Smooth muscle cell (in vitro differentiated cells): ENCODE results near the gene PARPBP. TPM values are rescaled to one million over a fixed set of nuclear protein-coding genes. Genes with fewer than 3 reads are reported as not detected.
"Not testable (repeated sequence)": the region's sequence is repeated elsewhere in the genome, so short reads cannot be mapped to it uniquely, and the experiment has no call there.

Source experiments
- DNase-seq: peaks from one replicate; lab custom pipeline; 2025; ENCODE audit not compliant: unreplicated experiment; lab: John Stamatoyannopoulos, UW
- H2AFZ ChIP-seq: fragments of 200-600 bp; sonication (generic); 2 replicates; pipeline ENCODE4 v1.6.0; 2016; ENCODE audit warnings: antibody characterized with exemption, low read depth, mild to moderate bottlenecking
- H3F3A ChIP-seq: fragments of 200-600 bp; sonication (generic); 2 replicates; pipeline ENCODE4 v1.6.0; 2017; ENCODE audit warnings: antibody characterized with exemption, low read depth
- H3K27ac ChIP-seq: fragments of 200-600 bp; sonication (generic); 2 replicates; pipeline ENCODE4 v1.5.1; 2016; ENCODE audit warnings: low read depth, mild to moderate bottlenecking
- H3K27me3 ChIP-seq: fragments of 200-600 bp; sonication (generic); 2 replicates; pipeline ENCODE4 v1.6.1; 2016; ENCODE audit warnings: low read depth, mild to moderate bottlenecking
- H3K36me3 ChIP-seq: fragments of 200-600 bp; sonication (generic); 2 replicates; pipeline ENCODE4 v1.5.1; 2016; ENCODE audit warnings: low read depth
- H3K4me1 ChIP-seq: fragments of 200-600 bp; sonication (generic); 2 replicates; pipeline ENCODE4 v1.5.1; 2016; ENCODE audit warnings: low read depth
- H3K4me2 ChIP-seq: fragments of 200-600 bp; sonication (generic); 2 replicates; pipeline ENCODE4 v1.6.0; 2016; ENCODE audit warnings: mild to moderate bottlenecking
- H3K4me3 ChIP-seq: fragments of 200-600 bp; sonication (generic); 2 replicates; pipeline ENCODE4 v1.5.1; 2016; ENCODE audit warnings: mild to moderate bottlenecking
- H3K79me2 ChIP-seq: fragments of 200-600 bp; sonication (generic); 2 replicates; pipeline ENCODE4 v1.6.0; 2016; ENCODE audit warnings: low read depth, mild to moderate bottlenecking
- H3K9ac ChIP-seq: fragments of 200-600 bp; sonication (generic); 2 replicates; pipeline ENCODE4 v1.6.0; 2016; ENCODE audit warnings: low read depth
- H3K9me3 ChIP-seq: fragments of 200-600 bp; sonication (generic); replicated peaks from 2 replicates; pipeline ENCODE4 v1.5.1; 2016; ENCODE audit warnings: low read depth
- H4K20me1 ChIP-seq: fragments of 200-600 bp; sonication (generic); 2 replicates; pipeline ENCODE4 v1.6.0; 2016; ENCODE audit warnings: low read depth
- WGBS: methylation state at CpG from one replicate; pipeline ENCODE4 v1.1.7; 2016; ENCODE audit warnings: low lambda C conversion rate; 5-methylcytosine and 5-hydroxymethylcytosine counted together
- polyA plus RNA-seq: library from polyadenylated mRNA; unstranded; fragments of >200 nt; fragmentation: Nextera tagmentation; extraction: Ambion mirVana; gene quantifications from 2 replicates; pipeline ENCODE4 v1.2.1, GENCODE V29; 2016
- total RNA-seq: library from RNA; depleted of rRNA; stranded (reverse); fragments of >200 nt; gene quantifications from 2 replicates; pipeline ENCODE4 v1.2.3, GENCODE V29; 2014
- TF ChIP-seq, protein P1 (sequence below): fragments of 200-600 bp; sonication (generic); IDR thresholded peaks from 2 replicates; pipeline ENCODE4 v1.5.1; 2017; ENCODE audit warnings: borderline replicate concordance, mild to moderate bottlenecking, antibody characterized with exemption; ENCODE audit not compliant: insufficient read depth, poor library complexity, severe bottlenecking

PARPBP gene
- total and polyA plus RNA-seq, 2 experiments from 2014 or later = 3.7 to 7.9 TPM

DNA sequence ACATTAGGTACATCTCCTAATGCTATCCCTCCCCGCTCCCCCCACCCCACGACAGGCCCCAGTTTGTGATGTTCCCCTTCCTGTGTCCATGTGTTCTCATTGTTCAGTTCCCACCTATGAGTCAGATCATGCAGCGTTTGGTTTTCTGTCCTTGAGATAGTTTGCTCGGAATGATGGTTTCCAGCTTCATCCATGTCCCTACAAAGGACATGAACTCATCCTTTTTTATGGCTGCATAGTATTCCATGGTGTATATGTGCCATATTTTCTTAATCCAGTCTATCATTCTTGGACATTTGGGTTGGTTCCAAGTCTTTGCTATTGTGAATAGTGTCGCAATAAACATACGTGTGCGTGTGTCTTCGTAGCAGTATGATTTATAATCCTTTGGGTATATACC lies 17.6 kb downstream of the PARPBP start:
- H3K4me3 ChIP-seq, H3K27me3 ChIP-seq, H3K4me2 ChIP-seq, H3F3A ChIP-seq, H3K27ac ChIP-seq, H3K4me1 ChIP-seq, DNase-seq, H3K9me3 ChIP-seq, H3K9ac ChIP-seq, H2AFZ ChIP-seq, H3K79me2 ChIP-seq, H4K20me1 ChIP-seq, H3K36me3 ChIP-seq: not testable (repeated sequence)
- 99% methylated on average over 8 of the region's 8 CpGs for WGBS

DNA sequence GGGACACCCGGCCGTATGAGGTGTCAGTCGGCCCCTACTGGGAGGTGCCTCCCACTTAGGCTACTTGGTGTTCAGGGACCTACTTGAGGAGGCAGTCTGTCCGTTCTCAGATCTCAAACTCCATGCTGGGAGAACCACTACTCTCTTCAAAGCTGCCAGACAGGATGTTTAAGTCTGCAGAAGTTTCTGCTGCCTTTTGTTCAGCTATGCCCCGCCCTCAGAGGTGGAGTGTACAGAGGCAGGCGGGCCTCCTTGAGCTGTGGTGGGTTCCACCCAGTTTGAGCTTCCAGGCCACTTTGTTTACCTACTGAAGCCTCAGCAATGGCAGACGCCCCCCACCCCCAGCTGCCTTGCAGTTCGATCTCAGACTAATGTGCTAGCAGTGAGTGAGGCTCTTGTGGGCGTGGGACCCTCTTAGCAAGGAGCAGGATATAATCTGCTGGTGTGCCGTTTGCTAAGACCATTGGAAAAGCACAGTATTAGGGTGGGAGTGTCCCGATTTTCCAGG lies 22.9 kb downstream of the PARPBP start:
- H3K4me1 ChIP-seq, H3K79me2 ChIP-seq: not testable (repeated sequence)

DNA sequence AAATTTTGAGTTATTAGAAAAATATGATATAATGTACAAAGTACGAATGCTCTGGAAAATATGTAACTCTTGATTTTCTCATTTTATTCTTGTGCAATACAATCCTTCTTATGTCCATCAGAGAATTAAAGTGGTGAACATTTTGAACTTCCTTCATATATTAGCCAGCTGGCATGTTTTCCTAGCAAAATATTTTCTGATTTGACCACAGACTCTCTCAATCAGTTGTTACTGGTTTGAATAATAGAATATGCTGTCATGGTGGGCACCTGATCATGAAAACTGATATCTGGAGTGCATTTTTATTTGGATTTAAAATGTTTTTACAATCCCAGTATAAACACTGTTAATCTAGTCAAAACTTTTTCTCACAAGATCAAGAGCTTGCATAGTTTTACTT lies 24.2 kb downstream of the PARPBP start:
- Histone ChIP-seq H3K4me3 (no peak overlapping the region), H2AFZ (no peak overlapping the region), H3K9me3 (no peaks in the 10 kb centered on the region), H3K36me3 (no peaks in the 10 kb centered on the region), H3K4me1 (no peaks in the 10 kb centered on the region), H3K4me2 (no peak overlapping the region), H4K20me1 (no peaks in the 10 kb centered on the region), H3K9ac (no peak overlapping the region), H3F3A (no peaks in the 10 kb centered on the region), H3K79me2 (no peaks in the 10 kb centered on the region), H3K27me3 (no peaks in the 10 kb centered on the region), H3K27ac (no peak overlapping the region)
- 94% methylated on average over 1 of the region's 1 CpG for WGBS
- DNase-seq = no peak
- TF ChIP-seq, protein P1, sequence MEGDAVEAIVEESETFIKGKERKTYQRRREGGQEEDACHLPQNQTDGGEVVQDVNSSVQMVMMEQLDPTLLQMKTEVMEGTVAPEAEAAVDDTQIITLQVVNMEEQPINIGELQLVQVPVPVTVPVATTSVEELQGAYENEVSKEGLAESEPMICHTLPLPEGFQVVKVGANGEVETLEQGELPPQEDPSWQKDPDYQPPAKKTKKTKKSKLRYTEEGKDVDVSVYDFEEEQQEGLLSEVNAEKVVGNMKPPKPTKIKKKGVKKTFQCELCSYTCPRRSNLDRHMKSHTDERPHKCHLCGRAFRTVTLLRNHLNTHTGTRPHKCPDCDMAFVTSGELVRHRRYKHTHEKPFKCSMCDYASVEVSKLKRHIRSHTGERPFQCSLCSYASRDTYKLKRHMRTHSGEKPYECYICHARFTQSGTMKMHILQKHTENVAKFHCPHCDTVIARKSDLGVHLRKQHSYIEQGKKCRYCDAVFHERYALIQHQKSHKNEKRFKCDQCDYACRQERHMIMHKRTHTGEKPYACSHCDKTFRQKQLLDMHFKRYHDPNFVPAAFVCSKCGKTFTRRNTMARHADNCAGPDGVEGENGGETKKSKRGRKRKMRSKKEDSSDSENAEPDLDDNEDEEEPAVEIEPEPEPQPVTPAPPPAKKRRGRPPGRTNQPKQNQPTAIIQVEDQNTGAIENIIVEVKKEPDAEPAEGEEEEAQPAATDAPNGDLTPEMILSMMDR = no peak

More for the DNA sequence above, 22.9 kb downstream of the PARPBP start:
- not testable (repeated sequence) for H4K20me1 ChIP-seq, H3K27me3 ChIP-seq, H3F3A ChIP-seq, H3K27ac ChIP-seq, H3K9ac ChIP-seq, H3K36me3 ChIP-seq, H3K9me3 ChIP-seq, H3K4me3 ChIP-seq, DNase-seq, H3K4me2 ChIP-seq, H2AFZ ChIP-seq
- WGBS = 92% methylated on average over 11 of the region's 11 CpGs

DNA sequence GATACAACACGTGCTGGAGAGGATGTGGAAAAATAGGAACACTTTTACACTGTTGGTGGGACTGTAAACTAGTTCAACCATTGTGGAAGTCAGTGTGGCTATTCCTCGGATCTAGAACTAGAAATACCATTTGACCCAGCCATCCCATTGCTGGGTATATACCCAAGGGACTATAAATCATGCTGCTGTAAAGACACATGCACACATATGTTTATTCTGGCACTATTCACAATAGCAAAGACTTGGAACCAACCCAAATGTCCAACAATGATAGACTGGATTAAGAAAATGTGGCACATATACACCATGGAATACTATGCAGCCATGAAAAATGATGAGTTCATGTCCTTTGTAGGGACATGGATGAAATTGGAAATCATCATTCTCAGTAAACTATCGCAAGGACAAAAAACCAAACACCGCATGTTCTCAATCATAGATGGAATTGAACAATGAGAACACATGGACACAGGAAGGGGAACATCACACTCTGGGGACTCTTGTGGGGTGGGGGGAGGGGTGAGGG lies 27.1 kb downstream of the PARPBP start:
- H3K27ac ChIP-seq, H3K4me3 ChIP-seq, H3K4me1 ChIP-seq, H3F3A ChIP-seq, H3K79me2 ChIP-seq, H3K36me3 ChIP-seq, H4K20me1 ChIP-seq, H3K9ac ChIP-seq, DNase-seq, H3K9me3 ChIP-seq, H2AFZ ChIP-seq, H3K27me3 ChIP-seq, H3K4me2 ChIP-seq: not testable (repeated sequence)
- WGBS = 98% methylated on average over 4 of the region's 4 CpGs

DNA sequence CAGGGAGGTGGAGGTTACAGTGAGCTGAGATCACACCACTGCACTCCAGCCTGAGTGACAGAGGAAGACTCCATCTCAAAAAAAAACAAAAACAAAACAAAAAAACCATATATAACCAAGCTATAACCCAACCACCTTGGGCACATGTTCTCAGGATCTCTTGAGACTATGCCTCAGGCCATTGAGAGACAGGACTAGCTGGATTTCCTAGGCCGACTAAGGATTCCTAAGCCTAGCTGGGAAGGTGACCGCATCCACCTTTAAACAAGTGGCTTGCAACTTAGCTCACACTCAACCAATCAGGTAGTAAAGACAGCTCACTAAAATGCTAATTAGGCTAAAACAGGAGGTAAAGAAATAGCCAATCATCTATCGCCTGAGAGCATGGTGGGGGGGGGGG lies 35.2 kb downstream of the PARPBP start:
- not testable (repeated sequence) for H3K79me2 ChIP-seq, H3K9ac ChIP-seq, H3K4me1 ChIP-seq, H3K36me3 ChIP-seq, H3K4me3 ChIP-seq, H3K27ac ChIP-seq, H3K9me3 ChIP-seq, H2AFZ ChIP-seq, H4K20me1 ChIP-seq, H3K4me2 ChIP-seq, DNase-seq, H3F3A ChIP-seq, H3K27me3 ChIP-seq
- WGBS = 94% methylated on average over 3 of the region's 3 CpGs
